GM23338 (cell line): ENCODE results near the gene CARD10. TPM values are rescaled to one million over a fixed set of nuclear protein-coding genes. Genes with fewer than 3 reads are reported as not detected.

Experiments used
- ATAC-seq: fragments of 200-7000 bp; cut with Tn5 transposase; 3 replicates; pipeline ENCODE4 v1.9.1; 2020
- DNase-seq: peaks from one replicate; pipeline ENCODE4 v3.0.0-alpha.2; 2015; ENCODE audit warnings: low spot score
- H2AFZ ChIP-seq: fragments of 200-600 bp; sonication (generic); 2 replicates; pipeline ENCODE4 v1.8.0; 2016; ENCODE audit warnings: antibody characterized with exemption, mild to moderate bottlenecking, moderate library complexity
- H3F3A ChIP-seq: fragments of 200-600 bp; sonication (generic); replicated peaks from 2 replicates; pipeline ENCODE4 v1.8.0; 2017; ENCODE audit warnings: antibody characterized with exemption, mixed run types, low read depth
- H3K27ac ChIP-seq: fragments of 200-600 bp; sonication (generic); 2 replicates; pipeline ENCODE4 v1.6.1; 2016; ENCODE audit warnings: low read depth
- H3K27me3 ChIP-seq: fragments of 200-600 bp; sonication (generic); 2 replicates; pipeline ENCODE4 v1.8.0; 2016; ENCODE audit warnings: mild to moderate bottlenecking, mixed run types, moderate library complexity; ENCODE audit not compliant: insufficient read depth
- H3K36me3 ChIP-seq: fragments of 200-600 bp; sonication (generic); 2 replicates; pipeline ENCODE4 v1.8.0; 2016; ENCODE audit warnings: mild to moderate bottlenecking; ENCODE audit not compliant: insufficient read depth
- H3K4me1 ChIP-seq: fragments of 200-600 bp; sonication (generic); 2 replicates; pipeline ENCODE4 v1.8.0; 2016; ENCODE audit warnings: mild to moderate bottlenecking, moderate library complexity; ENCODE audit not compliant: insufficient read depth
- H3K4me2 ChIP-seq: fragments of 200-600 bp; sonication (generic); 2 replicates; pipeline ENCODE4 v1.7.1; 2017; ENCODE audit warnings: mixed run types
- H3K4me3 ChIP-seq: fragments of 200-600 bp; sonication (generic); 2 replicates; pipeline ENCODE4 v1.6.1; 2016; ENCODE audit warnings: mixed run types
- H3K79me2 ChIP-seq: fragments of 200-600 bp; sonication (generic); replicated peaks from 2 replicates; pipeline ENCODE4 v1.8.0; 2017; ENCODE audit warnings: mild to moderate bottlenecking; ENCODE audit not compliant: insufficient read depth
- H3K9me2 ChIP-seq: fragments of 200-600 bp; sonication (generic); 2 replicates; pipeline ENCODE4 v1.8.0; 2017; ENCODE audit not compliant: insufficient read depth
- H4K20me1 ChIP-seq: fragments of 200-600 bp; sonication (generic); replicated peaks from 2 replicates; pipeline ENCODE4 v1.8.0; 2017; ENCODE audit warnings: mild to moderate bottlenecking; ENCODE audit not compliant: insufficient read depth
- H3K27ac Mint-ChIP-seq: 2 replicates; pipeline ENCODE4 v1.8.0; 2020; ENCODE audit warnings: inconsistent platforms, mild to moderate bottlenecking, moderate library complexity, mixed read lengths
- H3K27me3 Mint-ChIP-seq: 3 replicates; pipeline ENCODE4 v1.8.0; 2022; ENCODE audit warnings: low read depth, mild to moderate bottlenecking, moderate library complexity, mixed read lengths, inconsistent platforms; ENCODE audit not compliant: insufficient read depth, poor library complexity
- H3K36me3 Mint-ChIP-seq: 3 replicates; pipeline ENCODE4 v1.8.0; 2021; ENCODE audit warnings: low read depth, mild to moderate bottlenecking, inconsistent platforms, moderate library complexity, mixed read lengths
- H3K4me1 Mint-ChIP-seq: 3 replicates; pipeline ENCODE4 v1.8.0; 2020; ENCODE audit warnings: mild to moderate bottlenecking, inconsistent platforms, mixed read lengths
- H3K4me3 Mint-ChIP-seq: 3 replicates; pipeline ENCODE4 v1.8.0; 2021; ENCODE audit warnings: moderate library complexity, mild to moderate bottlenecking, inconsistent platforms, mixed read lengths
- H3K9me3 Mint-ChIP-seq: 3 replicates; pipeline ENCODE4 v1.8.0; 2020; ENCODE audit warnings: moderate library complexity, mild to moderate bottlenecking, inconsistent platforms, mixed read lengths
- EZH2phosphoT487 ChIP-seq: fragments of 200-600 bp; sonication (generic); IDR thresholded peaks from one replicate; pipeline ENCODE4 v1.8.1; 2018; ENCODE audit warnings: antibody characterized with exemption; ENCODE audit not compliant: unreplicated experiment
- STAT1 ChIP-seq: IDR thresholded peaks from one replicate; pipeline ENCODE4 v1.6.1; 2016; ENCODE audit warnings: antibody characterized with exemption; ENCODE audit not compliant: unreplicated experiment
- ZNF331 ChIP-seq: fragments of 250-450 bp; sonication (Bioruptor Pico); IDR thresholded peaks from 2 replicates; pipeline ENCODE4 v1.5.0; 2020; ENCODE audit warnings: low read depth, mild to moderate bottlenecking, moderate library complexity
- polyA plus RNA-seq: library from polyadenylated mRNA; unstranded; fragments of >200 nt; fragmentation: Nextera tagmentation; extraction: Ambion mirVana; gene quantifications from 2 replicates; pipeline ENCODE4 v1.2.1, GENCODE V29; 2016
- total RNA-seq: library from RNA; depleted of rRNA; stranded (reverse); fragments of >200 nt; shearing (Covaris generic); gene quantifications from 2 replicates; pipeline ENCODE4 v1.2.3, GENCODE V29; 2014
- TF ChIP-seq, protein P1 (sequence below): fragments of 250-450 bp; sonication (Bioruptor Pico); IDR thresholded peaks from 2 replicates; pipeline ENCODE4 v1.5.0; 2020; ENCODE audit warnings: mild to moderate bottlenecking, moderate library complexity
- TF ChIP-seq, protein P2 (sequence below): IDR thresholded peaks from one replicate; pipeline ENCODE4 v1.6.1; 2018; ENCODE audit warnings: antibody characterized with exemption; ENCODE audit not compliant: unreplicated experiment

Gene CARD10
- total and polyA plus RNA-seq, 2 experiments from 2014 or later, result 5.4 to 17.2 TPM

DNA sequence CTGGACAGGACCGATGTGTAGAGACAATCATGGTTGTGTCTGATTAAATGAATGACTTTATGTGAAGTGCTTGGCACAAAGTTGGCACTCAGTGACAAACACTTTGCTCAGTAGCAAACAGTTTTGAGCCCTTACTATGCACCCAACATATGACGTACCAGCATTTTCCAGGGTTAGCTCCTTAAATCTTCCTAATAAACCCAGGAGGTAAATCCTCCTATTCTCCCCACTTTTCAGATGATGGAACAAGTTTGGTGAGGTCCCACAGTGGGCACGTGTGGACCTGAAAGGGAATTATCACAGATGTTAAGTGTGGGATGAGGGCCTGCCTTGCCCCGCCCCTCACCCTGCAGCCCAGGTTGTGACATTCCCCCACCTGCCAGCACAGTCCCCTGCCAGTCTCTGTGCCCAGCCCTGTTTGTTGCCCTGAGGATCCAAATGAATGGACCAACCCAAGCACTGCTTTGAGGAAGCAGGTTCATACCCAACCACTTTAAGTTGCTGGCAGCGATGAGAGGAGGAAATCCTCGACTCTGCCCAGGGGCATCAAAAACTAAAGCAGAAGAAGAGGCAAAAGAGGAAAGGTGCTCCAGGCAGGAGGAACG lies 6.6 kb upstream of the CARD10 start (continued):
- TF ChIP-seq, protein P1, sequence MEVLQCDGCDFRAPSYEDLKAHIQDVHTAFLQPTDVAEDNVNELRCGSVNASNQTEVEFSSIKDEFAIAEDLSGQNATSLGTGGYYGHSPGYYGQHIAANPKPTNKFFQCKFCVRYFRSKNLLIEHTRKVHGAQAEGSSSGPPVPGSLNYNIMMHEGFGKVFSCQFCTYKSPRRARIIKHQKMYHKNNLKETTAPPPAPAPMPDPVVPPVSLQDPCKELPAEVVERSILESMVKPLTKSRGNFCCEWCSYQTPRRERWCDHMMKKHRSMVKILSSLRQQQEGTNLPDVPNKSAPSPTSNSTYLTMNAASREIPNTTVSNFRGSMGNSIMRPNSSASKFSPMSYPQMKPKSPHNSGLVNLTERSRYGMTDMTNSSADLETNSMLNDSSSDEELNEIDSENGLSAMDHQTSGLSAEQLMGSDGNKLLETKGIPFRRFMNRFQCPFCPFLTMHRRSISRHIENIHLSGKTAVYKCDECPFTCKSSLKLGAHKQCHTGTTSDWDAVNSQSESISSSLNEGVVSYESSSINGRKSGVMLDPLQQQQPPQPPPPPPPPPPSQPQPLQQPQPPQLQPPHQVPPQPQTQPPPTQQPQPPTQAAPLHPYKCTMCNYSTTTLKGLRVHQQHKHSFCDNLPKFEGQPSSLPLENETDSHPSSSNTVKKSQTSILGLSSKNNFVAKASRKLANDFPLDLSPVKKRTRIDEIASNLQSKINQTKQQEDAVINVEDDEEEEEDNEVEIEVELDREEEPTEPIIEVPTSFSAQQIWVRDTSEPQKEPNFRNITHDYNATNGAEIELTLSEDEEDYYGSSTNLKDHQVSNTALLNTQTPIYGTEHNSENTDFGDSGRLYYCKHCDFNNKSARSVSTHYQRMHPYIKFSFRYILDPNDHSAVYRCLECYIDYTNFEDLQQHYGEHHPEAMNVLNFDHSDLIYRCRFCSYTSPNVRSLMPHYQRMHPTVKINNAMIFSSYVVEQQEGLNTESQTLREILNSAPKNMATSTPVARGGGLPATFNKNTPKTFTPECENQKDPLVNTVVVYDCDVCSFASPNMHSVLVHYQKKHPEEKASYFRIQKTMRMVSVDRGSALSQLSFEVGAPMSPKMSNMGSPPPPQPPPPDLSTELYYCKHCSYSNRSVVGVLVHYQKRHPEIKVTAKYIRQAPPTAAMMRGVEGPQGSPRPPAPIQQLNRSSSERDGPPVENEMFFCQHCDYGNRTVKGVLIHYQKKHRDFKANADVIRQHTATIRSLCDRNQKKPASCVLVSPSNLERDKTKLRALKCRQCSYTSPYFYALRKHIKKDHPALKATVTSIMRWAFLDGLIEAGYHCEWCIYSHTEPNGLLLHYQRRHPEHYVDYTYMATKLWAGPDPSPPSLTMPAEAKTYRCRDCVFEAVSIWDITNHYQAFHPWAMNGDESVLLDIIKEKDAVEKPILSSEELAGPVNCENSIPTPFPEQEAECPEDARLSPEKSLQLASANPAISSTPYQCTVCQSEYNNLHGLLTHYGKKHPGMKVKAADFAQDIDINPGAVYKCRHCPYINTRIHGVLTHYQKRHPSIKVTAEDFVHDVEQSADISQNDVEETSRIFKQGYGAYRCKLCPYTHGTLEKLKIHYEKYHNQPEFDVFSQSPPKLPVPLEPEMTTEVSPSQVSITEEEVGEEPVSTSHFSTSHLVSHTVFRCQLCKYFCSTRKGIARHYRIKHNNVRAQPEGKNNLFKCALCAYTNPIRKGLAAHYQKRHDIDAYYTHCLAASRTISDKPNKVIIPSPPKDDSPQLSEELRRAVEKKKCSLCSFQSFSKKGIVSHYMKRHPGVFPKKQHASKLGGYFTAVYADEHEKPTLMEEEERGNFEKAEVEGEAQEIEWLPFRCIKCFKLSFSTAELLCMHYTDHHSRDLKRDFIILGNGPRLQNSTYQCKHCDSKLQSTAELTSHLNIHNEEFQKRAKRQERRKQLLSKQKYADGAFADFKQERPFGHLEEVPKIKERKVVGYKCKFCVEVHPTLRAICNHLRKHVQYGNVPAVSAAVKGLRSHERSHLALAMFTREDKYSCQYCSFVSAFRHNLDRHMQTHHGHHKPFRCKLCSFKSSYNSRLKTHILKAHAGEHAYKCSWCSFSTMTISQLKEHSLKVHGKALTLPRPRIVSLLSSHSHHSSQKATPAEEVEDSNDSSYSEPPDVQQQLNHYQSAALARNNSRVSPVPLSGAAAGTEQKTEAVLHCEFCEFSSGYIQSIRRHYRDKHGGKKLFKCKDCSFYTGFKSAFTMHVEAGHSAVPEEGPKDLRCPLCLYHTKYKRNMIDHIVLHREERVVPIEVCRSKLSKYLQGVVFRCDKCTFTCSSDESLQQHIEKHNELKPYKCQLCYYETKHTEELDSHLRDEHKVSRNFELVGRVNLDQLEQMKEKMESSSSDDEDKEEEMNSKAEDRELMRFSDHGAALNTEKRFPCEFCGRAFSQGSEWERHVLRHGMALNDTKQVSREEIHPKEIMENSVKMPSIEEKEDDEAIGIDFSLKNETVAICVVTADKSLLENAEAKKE, result no peak
- TF ChIP-seq EZH2phosphoT487, result no peak
- TF ChIP-seq STAT1, result no peak

DNA sequence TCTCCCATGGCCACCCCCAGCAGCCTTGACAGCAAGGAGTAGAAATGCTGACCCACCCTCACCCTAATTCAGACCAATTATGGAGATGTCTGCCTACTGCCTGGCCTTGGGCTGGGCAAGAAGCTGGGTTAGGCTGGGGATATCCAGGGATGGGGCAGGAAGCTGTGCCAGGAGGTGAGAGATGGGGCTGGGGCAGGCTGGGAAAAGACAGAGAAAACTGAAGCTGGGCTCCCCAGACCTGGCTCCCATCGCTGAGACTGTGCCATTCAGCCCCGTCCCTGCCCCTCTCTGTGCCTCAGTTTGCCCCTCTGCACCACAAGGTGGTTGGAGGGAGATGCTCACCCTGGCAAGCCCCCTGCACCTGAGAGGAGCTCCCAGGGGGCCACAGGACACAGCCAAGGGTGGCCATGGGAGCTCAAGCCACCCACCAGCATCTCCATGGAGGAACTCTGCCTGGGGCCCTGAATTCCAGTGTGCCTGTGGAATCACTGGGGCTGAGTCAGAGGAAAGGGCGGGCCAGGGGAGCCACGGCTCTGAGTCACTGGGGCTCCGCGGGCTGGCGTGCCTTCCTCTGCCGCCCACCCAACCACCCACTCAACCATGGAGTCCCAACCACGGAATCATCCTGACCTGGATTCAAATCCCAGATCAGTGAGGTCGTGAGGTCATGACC lies 6.0 kb upstream of the CARD10 start:
- H2AFZ ChIP-seq, result no peak overlapping the region
- no peaks in the 10 kb centered on the region for H3K79me2 ChIP-seq
- H3K4me2 ChIP-seq, result no peak overlapping the region
- no peak overlapping the region for H3K4me3 ChIP-seq
- no peak overlapping the region for H3K27ac Mint-ChIP-seq
- H3K27me3 ChIP-seq, result peaks cover 4% of the 10 kb centered on the region
- H3K4me1 ChIP-seq, result peaks cover under 1% of the 10 kb centered on the region; the same call in 1 of the 2 replicates
- H3K4me1 Mint-ChIP-seq, result peaks cover 4% of the 10 kb centered on the region; the same call in 2 of the 3 replicates
- no peak for ATAC-seq
- no peaks in the 10 kb centered on the region for H3K36me3 Mint-ChIP-seq
- H3K36me3 ChIP-seq, result no peaks in the 10 kb centered on the region
- H4K20me1 ChIP-seq, result no peaks in the 10 kb centered on the region
- no peaks in the 10 kb centered on the region for H3F3A ChIP-seq
- H3K4me3 Mint-ChIP-seq, result no peak overlapping the region
- TF ChIP-seq, protein P2, sequence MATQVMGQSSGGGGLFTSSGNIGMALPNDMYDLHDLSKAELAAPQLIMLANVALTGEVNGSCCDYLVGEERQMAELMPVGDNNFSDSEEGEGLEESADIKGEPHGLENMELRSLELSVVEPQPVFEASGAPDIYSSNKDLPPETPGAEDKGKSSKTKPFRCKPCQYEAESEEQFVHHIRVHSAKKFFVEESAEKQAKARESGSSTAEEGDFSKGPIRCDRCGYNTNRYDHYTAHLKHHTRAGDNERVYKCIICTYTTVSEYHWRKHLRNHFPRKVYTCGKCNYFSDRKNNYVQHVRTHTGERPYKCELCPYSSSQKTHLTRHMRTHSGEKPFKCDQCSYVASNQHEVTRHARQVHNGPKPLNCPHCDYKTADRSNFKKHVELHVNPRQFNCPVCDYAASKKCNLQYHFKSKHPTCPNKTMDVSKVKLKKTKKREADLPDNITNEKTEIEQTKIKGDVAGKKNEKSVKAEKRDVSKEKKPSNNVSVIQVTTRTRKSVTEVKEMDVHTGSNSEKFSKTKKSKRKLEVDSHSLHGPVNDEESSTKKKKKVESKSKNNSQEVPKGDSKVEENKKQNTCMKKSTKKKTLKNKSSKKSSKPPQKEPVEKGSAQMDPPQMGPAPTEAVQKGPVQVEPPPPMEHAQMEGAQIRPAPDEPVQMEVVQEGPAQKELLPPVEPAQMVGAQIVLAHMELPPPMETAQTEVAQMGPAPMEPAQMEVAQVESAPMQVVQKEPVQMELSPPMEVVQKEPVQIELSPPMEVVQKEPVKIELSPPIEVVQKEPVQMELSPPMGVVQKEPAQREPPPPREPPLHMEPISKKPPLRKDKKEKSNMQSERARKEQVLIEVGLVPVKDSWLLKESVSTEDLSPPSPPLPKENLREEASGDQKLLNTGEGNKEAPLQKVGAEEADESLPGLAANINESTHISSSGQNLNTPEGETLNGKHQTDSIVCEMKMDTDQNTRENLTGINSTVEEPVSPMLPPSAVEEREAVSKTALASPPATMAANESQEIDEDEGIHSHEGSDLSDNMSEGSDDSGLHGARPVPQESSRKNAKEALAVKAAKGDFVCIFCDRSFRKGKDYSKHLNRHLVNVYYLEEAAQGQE, result no peak
- TF ChIP-seq ZNF331 (no peak), EZH2phosphoT487 (no peak)
- no peaks in the 10 kb centered on the region; the same call in 2 of the 3 replicates for H3K9me3 Mint-ChIP-seq
- peaks cover 9% of the 10 kb centered on the region for H3K27me3 Mint-ChIP-seq
- no peak for DNase-seq
- H3K9me2 ChIP-seq, result no peaks in the 10 kb centered on the region
- no peak overlapping the region for H3K27ac ChIP-seq
